HEK293T (cell line): Measurements from ENCODE around the gene TBL1X.

Experiments
- ARNT ChIP-seq: fragments of 450-650 bp; IDR thresholded peaks from 2 replicates; pipeline ENCODE4 v1.6.1; 2017; ENCODE audit warnings: mild to moderate bottlenecking
- BHLHE40 ChIP-seq: fragments of 450-650 bp; IDR thresholded peaks from 2 replicates; pipeline ENCODE4 v1.6.1; 2016; ENCODE audit warnings: mild to moderate bottlenecking, moderate library complexity, borderline replicate concordance
- ELF4 ChIP-seq: fragments of 450-650 bp; IDR thresholded peaks from 2 replicates; pipeline ENCODE4 v1.6.1; 2017; ENCODE audit warnings: antibody characterized with exemption
- FOXM1 ChIP-seq: fragments of 450-650 bp; IDR thresholded peaks from 2 replicates; pipeline ENCODE4 v1.6.1; 2017; ENCODE audit warnings: mild to moderate bottlenecking, borderline replicate concordance
- NFRKB ChIP-seq: fragments of 450-650 bp; IDR thresholded peaks from 2 replicates; pipeline ENCODE4 v1.6.1; 2016; ENCODE audit warnings: mild to moderate bottlenecking, moderate library complexity
- SP1 ChIP-seq: fragments of 450-650 bp; IDR thresholded peaks from 2 replicates; pipeline ENCODE4 v1.6.1; 2017
- TARDBP ChIP-seq: fragments of 450-650 bp; IDR thresholded peaks from 2 replicates; pipeline ENCODE4 v1.6.1; 2016
- ZNF384 ChIP-seq: fragments of 450-650 bp; IDR thresholded peaks from 2 replicates; pipeline ENCODE4 v1.6.1; 2016

- TF ChIP-seq BHLHE40 (no peak), ARNT (no peak), NFRKB (no peak), TARDBP (no peak), FOXM1 (no peak), ELF4 (no peak), SP1 (no peak), ZNF384 (no peak)
Observed at GRCh38 chrX:9681011-9681410, 216.2 kb downstream of the TBL1X start.
